ENCODE measurements around the gene GPR31. TPM values are rescaled to one million over a fixed set of nuclear protein-coding genes. Genes with fewer than 3 reads are reported as not detected.

Gene GPR31
- total RNA-seq, 1 donor from 2014 or later, result not detected

DNA sequence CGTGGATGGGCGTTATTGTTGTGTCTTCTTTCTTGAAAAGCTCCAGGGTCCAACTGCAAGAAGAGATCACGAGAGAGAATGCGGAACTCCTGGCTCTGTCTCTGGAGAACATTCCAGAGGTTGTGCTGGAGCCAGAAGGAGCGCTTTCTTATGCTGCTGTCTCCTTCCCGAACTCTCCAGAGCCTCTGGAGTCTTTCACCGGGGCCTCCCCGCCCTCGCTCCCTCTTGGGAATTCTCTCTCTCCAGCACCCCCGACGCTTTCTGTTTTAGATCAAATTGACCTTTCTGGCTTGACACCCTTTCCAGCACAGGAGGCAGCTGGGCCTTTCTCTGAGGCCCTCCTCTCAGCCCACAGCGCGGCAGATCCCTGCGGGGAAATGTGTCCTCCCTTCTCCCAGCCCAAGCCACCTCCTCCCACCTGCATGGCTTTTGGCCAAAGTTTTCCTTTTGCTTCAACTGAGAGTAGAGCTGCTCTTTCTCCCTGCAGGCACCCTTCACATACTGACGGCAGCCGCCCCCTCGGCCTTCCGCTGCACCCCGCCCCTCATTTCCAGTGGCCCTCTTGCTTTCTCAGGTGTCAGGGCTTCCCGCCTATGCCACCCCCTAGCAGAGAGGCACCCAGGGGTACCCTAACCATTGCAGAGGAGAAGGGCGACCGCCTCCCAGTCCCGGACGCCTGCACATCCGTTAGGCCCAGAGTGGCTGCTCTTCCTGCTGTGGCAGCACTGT lies 41.5 kb downstream of the GPR31 start:
- no peaks in the 10 kb centered on the region for H3K36me3 ChIP-seq
- H3K9me3 ChIP-seq, result no peaks in the 10 kb centered on the region
- H3K4me1 ChIP-seq, result no peaks in the 10 kb centered on the region
- ATAC-seq (peak; percentile 37), DNase-seq (no peak)
- H3K4me3 ChIP-seq, result no peak overlapping the region
- H3K27me3 ChIP-seq, result no peaks in the 10 kb centered on the region
- H3K27ac ChIP-seq, result no peak overlapping the region
- intact Hi-C loops (cut with DNase I), result no loop called here
- TF ChIP-seq, protein P1, sequence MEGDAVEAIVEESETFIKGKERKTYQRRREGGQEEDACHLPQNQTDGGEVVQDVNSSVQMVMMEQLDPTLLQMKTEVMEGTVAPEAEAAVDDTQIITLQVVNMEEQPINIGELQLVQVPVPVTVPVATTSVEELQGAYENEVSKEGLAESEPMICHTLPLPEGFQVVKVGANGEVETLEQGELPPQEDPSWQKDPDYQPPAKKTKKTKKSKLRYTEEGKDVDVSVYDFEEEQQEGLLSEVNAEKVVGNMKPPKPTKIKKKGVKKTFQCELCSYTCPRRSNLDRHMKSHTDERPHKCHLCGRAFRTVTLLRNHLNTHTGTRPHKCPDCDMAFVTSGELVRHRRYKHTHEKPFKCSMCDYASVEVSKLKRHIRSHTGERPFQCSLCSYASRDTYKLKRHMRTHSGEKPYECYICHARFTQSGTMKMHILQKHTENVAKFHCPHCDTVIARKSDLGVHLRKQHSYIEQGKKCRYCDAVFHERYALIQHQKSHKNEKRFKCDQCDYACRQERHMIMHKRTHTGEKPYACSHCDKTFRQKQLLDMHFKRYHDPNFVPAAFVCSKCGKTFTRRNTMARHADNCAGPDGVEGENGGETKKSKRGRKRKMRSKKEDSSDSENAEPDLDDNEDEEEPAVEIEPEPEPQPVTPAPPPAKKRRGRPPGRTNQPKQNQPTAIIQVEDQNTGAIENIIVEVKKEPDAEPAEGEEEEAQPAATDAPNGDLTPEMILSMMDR (IDR thresholded peaks at IDR 0.05), result no peak

DNA sequence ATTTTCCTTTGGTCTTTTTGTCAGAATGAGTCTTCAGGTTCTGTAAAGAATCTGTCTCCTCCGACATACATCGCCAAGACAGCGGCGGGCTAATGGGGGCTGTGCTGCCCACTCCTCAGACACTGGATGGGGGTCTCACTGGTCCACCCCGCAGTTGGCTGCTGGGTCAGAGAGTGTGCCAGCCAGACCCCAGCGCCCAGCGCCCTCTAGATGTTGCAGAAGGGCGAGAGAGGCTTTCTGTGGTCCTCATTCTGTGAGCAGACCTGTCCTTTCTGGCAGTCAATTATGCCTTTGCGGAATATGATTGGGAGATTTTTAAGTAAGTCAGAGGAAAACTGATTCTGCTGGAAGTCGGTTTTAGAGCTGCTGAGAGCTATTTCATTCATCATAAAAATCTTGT lies 42.7 kb downstream of the GPR31 start:
- ATAC-seq, result no peak
- no peaks in the 10 kb centered on the region for H3K36me3 ChIP-seq
- H3K4me3 ChIP-seq, result no peak overlapping the region
- no peaks in the 10 kb centered on the region for H3K4me1 ChIP-seq
- no peak overlapping the region for H3K27ac ChIP-seq
- DNase-seq, result no peak
- no peaks in the 10 kb centered on the region for H3K9me3 ChIP-seq
- TF ChIP-seq, protein P1 (IDR thresholded peaks at IDR 0.05), result no peak
- intact Hi-C loops (cut with DNase I), result no loop called here
- H3K27me3 ChIP-seq, result no peaks in the 10 kb centered on the region

DNA sequence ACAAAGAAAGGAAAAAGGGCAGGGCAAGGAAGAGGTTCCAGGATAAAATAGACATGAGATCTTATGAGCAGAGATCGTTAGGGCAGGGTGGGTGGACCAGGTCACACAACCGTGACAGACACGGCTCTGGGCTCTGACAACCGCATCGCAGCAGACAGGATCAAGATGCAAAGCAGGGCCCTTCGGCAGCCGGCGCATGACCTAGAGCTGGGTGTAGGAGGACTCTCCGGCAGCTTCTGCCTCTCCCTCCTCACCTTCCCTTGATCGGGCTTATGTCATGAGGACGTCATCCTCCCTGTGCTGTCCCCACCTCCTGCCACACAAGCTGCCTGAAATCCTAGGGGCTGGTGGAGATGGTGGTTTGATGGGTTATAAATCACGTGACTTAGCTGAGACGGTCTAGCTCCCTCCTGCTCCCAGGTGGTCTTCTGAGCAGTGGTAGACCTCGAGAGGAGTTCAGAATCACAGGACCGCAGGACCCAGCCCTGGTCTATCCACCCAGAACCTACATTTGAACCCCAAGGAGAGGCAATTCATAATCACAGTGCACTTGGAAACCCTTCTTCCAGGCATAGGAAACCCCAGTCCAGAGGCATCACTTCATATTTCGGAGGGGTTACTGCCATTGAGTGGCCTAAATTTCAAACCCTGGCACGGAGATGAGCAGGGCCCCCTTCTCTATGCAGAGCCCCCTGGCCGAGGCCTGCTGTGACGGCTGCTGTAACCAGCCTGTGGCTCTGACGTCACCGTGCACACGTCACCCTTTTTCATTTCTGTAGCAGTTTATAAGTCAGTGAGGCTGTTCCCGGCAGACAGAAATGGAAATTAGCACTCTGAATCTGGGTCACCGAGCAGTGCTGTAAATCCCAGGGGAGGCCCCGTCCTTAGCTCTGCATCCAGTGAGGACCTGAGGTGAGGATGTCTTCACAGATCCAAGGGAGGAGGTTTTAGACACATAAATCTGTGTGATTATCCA lies 43.6 kb downstream of the GPR31 start:
- Histone ChIP-seq H3K36me3 (no peaks in the 10 kb centered on the region), H3K27me3 (no peaks in the 10 kb centered on the region), H3K9me3 (no peaks in the 10 kb centered on the region), H3K4me3 (no peak overlapping the region), H3K4me1 (no peaks in the 10 kb centered on the region), H3K27ac (no peak overlapping the region)
- intact Hi-C loops (cut with DNase I), result no loop called here
- ATAC-seq, result no peak
- TF ChIP-seq, protein P1 (IDR thresholded peaks at IDR 0.05), result no peak
- DNase-seq, result no peak

DNA sequence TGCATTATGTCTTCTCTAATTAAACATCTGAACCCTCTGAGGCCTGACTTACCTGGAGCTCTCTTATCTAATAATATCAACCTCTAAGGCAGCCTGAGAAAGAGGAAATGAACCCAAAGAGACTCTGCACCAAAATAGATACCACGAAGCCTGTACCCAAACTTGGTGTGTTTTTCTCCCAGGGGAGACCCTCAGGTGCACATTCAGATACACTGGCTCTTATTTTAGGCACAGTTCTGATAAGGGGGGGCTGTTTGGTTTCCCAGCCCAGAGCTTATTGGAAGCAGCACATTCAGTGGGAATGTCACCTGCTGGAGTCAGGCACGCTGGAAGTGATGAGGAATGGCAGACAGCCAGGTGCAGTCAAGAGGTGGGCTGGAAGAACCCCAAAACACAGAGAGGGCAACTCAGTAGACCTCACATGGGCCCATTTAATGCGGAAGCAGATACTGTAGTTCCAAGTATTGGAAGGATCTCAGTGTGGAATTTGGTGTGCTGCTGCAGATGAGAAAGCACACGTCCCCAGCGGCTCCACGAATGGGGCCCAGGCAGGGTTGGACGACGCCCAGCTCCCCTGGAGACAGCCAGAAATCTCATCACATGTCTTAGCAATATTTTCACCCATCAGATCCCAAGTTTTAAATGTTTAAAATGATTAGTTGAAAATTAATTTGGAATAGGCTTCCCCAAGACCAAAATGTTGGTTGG lies 44.6 kb downstream of the GPR31 start:
- TF ChIP-seq, protein P1 (IDR thresholded peaks at IDR 0.05), result no peak
- Histone ChIP-seq H3K9me3 (no peaks in the 10 kb centered on the region), H3K4me1 (no peaks in the 10 kb centered on the region), H3K4me3 (peak overlapping the region; percentile 8), H3K27ac (no peak overlapping the region), H3K27me3 (no peaks in the 10 kb centered on the region), H3K36me3 (no peaks in the 10 kb centered on the region)
- intact Hi-C loops (cut with DNase I), result no loop called here
- DNase-seq (no peak), ATAC-seq (no peak)

DNA sequence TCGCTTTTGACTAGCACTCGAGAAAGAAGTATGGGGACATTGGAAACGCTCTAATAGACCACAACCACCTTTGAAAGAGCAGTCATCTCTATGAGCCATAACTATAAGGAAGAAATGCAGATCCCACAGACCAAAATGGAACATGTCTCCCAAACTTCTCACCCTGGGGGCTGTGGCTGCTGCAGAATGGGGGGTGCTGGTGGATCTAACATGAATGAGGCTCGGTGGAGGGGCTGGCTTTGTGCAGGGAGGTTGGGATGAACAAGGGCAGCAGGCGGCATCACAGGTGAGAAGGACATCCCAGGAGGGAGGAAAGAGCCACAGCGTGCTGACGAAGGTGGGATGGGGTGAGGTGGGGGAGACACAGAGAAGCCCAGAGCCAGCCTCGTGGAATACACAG lies 45.4 kb downstream of the GPR31 start:
- DNase-seq (no peak), ATAC-seq (no peak)
- TF ChIP-seq, protein P1 (IDR thresholded peaks at IDR 0.05), result no peak
- no peaks in the 10 kb centered on the region for H3K27me3 ChIP-seq
- H3K4me1 ChIP-seq, result no peaks in the 10 kb centered on the region
- no peaks in the 10 kb centered on the region for H3K36me3 ChIP-seq
- no peak overlapping the region for H3K27ac ChIP-seq
- no peaks in the 10 kb centered on the region for H3K9me3 ChIP-seq
- H3K4me3 ChIP-seq, result peak overlapping the region; percentile 8
- intact Hi-C loops (cut with DNase I), result no loop called here

Data from upper lobe of right lung (tissue), 1 donor.